Measurements from ENCODE around the gene PLPPR1.

The PLPPR1 gene

GRCh38 chr9:101028346-101029314 is at the start of gene PLPPR1:
PLPPR1 (plus strand) TSS chr9:101028727.
- peak; percentile 94 for ATAC-seq
- TF ChIP-seq PATZ1 (CRISPR knock-in tag; IDR thresholded peaks at IDR 0.05; ENCODE audit: borderline replicate concordance) = no peak
- no peak for TF ChIP-seq ARNTL (CRISPR knock-in tag; IDR thresholded peaks at IDR 0.05; ENCODE audit: borderline replicate concordance, low read depth)
- TF ChIP-seq TOX (CRISPR knock-in tag; IDR thresholded peaks at IDR 0.05; ENCODE audit: borderline replicate concordance) = no peak
- no peak for TF ChIP-seq ZC3H10 (CRISPR knock-in tag; IDR thresholded peaks at IDR 0.05)
- TF ChIP-seq ZNF565 (CRISPR knock-in tag; conservative IDR thresholded peaks at IDR 0.05; ENCODE audit: low read depth) = no peak
- TF ChIP-seq CSDC2 (CRISPR knock-in tag; IDR thresholded peaks at IDR 0.05) = no peak
- TF ChIP-seq POU6F1 (CRISPR knock-in tag; IDR thresholded peaks at IDR 0.05; ENCODE audit: borderline replicate concordance, low read depth) = no peak
- no peak for TF ChIP-seq OSR1 (CRISPR knock-in tag; IDR thresholded peaks at IDR 0.05)
- TF ChIP-seq ZFP3 (CRISPR knock-in tag; IDR thresholded peaks at IDR 0.05) = no peak
- TF ChIP-seq TSHZ2 (CRISPR knock-in tag; IDR thresholded peaks at IDR 0.05) = no peak
- TF ChIP-seq ZNF70 (CRISPR knock-in tag; IDR thresholded peaks at IDR 0.05) = no peak
- no peak for TF ChIP-seq CREB5 (CRISPR knock-in tag; IDR thresholded peaks at IDR 0.05; ENCODE audit: low read depth)
- TF ChIP-seq PPARA (CRISPR knock-in tag; IDR thresholded peaks at IDR 0.05; ENCODE audit: borderline replicate concordance) = no peak
- no peak for TF ChIP-seq RARB (CRISPR knock-in tag; IDR thresholded peaks at IDR 0.05)

GRCh38 chr9:100989731-100990130 is 38.8 kb upstream of the PLPPR1 start:
- ATAC-seq = no peak
- TF ChIP-seq ESRRG (CRISPR knock-in tag; IDR thresholded peaks at IDR 0.05) = no peak
- no peak for TF ChIP-seq ZNF70 (CRISPR knock-in tag; IDR thresholded peaks at IDR 0.05)
- no peak for TF ChIP-seq TCF4 (CRISPR knock-in tag; IDR thresholded peaks at IDR 0.05; ENCODE audit: borderline replicate concordance)
- TF ChIP-seq POU6F1 (CRISPR knock-in tag; IDR thresholded peaks at IDR 0.05; ENCODE audit: borderline replicate concordance, low read depth) = no peak
- TF ChIP-seq OSR1 (CRISPR knock-in tag; IDR thresholded peaks at IDR 0.05) = no peak
- TF ChIP-seq CREB5 (CRISPR knock-in tag; IDR thresholded peaks at IDR 0.05; ENCODE audit: low read depth) = no peak
- no peak for TF ChIP-seq ZC3H10 (CRISPR knock-in tag; IDR thresholded peaks at IDR 0.05)
- no peak for TF ChIP-seq RARB (CRISPR knock-in tag; IDR thresholded peaks at IDR 0.05)
- no peak for TF ChIP-seq ZNF565 (CRISPR knock-in tag; conservative IDR thresholded peaks at IDR 0.05; ENCODE audit: low read depth)
- TF ChIP-seq CSDC2 (CRISPR knock-in tag; IDR thresholded peaks at IDR 0.05) = no peak
- TF ChIP-seq BACH2 (CRISPR knock-in tag; IDR thresholded peaks at IDR 0.05; ENCODE audit: borderline replicate concordance) = no peak
- no peak for TF ChIP-seq ISL1 (CRISPR knock-in tag; IDR thresholded peaks at IDR 0.05)
- TF ChIP-seq ZFP30 (CRISPR knock-in tag; IDR thresholded peaks at IDR 0.05) = no peak
- TF ChIP-seq ARNTL (CRISPR knock-in tag; IDR thresholded peaks at IDR 0.05; ENCODE audit: borderline replicate concordance, low read depth) = no peak
- no peak for TF ChIP-seq GLIS3 (CRISPR knock-in tag; IDR thresholded peaks at IDR 0.05)
- no peak for TF ChIP-seq CSRNP3 (CRISPR knock-in tag; IDR thresholded peaks at IDR 0.05)
- TF ChIP-seq SNAI2 (CRISPR knock-in tag; IDR thresholded peaks at IDR 0.05) = no peak
